Neuron (in vitro differentiated cells): ENCODE results near the gene HSH2D.

Experiments
- H2AFZ ChIP-seq: one replicate; pipeline ENCODE4 v1.6.1; 2013; ENCODE audit warnings: low read depth, mild to moderate bottlenecking, inconsistent platforms, low read length, moderate library complexity
- H3K27me3 ChIP-seq: one replicate; pipeline ENCODE4 v1.6.1; 2013; ENCODE audit warnings: low read length; ENCODE audit not compliant: insufficient read depth
- H3K36me3 ChIP-seq: one replicate; pipeline ENCODE4 v1.6.1; 2013; ENCODE audit warnings: low read length; ENCODE audit not compliant: insufficient read depth
- H3K4me1 ChIP-seq: one replicate; pipeline ENCODE4 v1.6.1; 2013; ENCODE audit warnings: low read length; ENCODE audit not compliant: insufficient read depth
- H3K4me3 ChIP-seq: 2 replicates; pipeline ENCODE4 v1.5.1; 2013; ENCODE audit warnings: mild to moderate bottlenecking, low read length, moderate library complexity
- H3K9me3 ChIP-seq: one replicate; pipeline ENCODE4 v1.6.1; 2013; ENCODE audit warnings: low read length

HSH2D gene

DNA sequence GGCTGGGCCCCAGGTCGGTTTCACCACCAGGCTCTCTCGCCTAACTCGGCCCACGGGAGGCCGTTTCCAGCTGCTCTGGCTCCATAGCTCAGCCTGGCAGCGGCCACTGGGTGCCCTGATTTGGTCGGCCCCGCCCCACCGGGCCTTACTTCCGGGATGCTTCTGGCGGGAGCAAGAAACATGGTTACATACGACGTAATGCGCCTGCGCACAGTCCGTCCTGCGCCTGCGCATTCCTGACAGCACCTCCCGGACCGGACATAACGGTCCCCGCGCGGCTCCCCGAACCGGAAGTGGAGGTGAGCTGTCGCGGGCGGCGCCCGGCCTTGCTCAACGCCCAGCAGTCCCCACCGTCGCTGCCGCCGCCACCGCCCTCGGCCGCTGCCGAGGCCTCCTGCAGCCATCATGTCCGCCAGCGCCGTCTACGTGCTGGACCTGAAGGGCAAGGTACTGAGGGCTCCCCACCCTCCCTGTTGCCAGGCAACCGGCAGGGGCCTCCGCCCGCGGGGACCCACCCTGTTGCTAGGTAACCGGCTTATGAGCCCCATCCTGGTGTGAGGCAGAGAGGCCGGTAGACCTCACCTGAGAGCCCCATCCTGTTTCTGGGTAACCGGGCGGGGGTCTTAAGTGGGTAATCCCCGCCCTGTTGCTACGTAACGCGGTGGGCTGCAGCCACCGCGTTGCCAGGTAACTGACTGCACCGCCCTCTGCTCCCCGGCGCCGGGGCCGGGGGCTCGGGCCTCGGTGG is 54.3 kb downstream of the HSH2D start, which contains the start of gene AP1M1:
Gene AP1M1, plus strand, starts transcription at position 290 of the 748 bp plus-strand sequence. Its CDS starts 116 bp downstream, at position 406.
- Histone ChIP-seq H2AFZ (peak within 1 kb of the TSS; percentile 47), H3K27me3 (no peaks in the 10 kb centered on the region), H3K4me3 (peak within 1 kb of the TSS; percentile 91), H3K4me1 (peaks cover 12% of the 10 kb centered on the region), H3K9me3 (no peaks in the 10 kb centered on the region), H3K36me3 (peaks cover 25% of the 10 kb centered on the region)

- no peaks in the 10 kb centered on the region for H3K9me3 ChIP-seq
Measured at GRCh38 chr19:16198370-16198651, 54.8 kb downstream of the HSH2D start.

DNA sequence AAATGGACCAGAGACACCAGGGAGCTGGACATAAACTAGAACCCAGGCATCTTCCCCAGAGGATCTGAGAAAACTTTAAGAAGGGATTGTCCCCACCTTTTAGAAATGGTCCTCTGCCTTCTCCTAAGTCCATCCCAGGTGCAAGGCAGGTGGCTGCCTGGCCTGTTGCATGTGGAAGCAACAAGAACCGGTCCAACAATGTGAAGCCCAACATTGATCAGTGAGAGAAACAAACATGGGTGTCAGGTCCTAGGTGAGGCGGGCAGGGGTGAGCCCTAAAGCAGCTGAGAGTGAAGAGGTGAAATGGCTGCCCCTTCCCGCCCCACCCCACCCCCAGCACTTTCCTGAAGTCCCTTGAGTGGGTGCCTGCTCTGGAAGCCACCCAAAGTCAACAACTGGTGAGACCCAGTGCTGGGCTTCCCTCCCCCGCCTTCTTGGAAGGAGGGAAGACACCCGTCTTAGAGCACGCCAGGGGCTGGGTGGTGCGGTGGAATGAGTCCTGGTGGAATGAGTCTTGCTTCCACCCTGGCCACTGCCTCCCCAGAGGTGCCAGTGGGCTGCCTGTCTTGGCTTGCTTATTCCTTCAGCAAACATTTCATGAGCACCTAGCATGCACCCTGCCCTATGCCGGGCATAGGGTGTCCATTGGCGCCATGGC is 55.9 kb downstream of the HSH2D start:
- no peak overlapping the region for H2AFZ ChIP-seq
- peaks cover 37% of the 10 kb centered on the region for H3K36me3 ChIP-seq
- no peaks in the 10 kb centered on the region for H3K27me3 ChIP-seq
- H3K4me1 ChIP-seq, result peaks cover 12% of the 10 kb centered on the region
- H3K4me3 ChIP-seq, result no peak overlapping the region
- no peaks in the 10 kb centered on the region for H3K9me3 ChIP-seq

More at GRCh38 chr19:16198370-16198651, 54.8 kb downstream of the HSH2D start:
- H3K36me3 ChIP-seq, result peaks cover 29% of the 10 kb centered on the region
- H3K27me3 ChIP-seq, result no peaks in the 10 kb centered on the region
- H3K4me1 ChIP-seq, result peaks cover 12% of the 10 kb centered on the region
- peak overlapping the region; percentile 47 for H2AFZ ChIP-seq
- peak overlapping the region; percentile 91 for H3K4me3 ChIP-seq

DNA sequence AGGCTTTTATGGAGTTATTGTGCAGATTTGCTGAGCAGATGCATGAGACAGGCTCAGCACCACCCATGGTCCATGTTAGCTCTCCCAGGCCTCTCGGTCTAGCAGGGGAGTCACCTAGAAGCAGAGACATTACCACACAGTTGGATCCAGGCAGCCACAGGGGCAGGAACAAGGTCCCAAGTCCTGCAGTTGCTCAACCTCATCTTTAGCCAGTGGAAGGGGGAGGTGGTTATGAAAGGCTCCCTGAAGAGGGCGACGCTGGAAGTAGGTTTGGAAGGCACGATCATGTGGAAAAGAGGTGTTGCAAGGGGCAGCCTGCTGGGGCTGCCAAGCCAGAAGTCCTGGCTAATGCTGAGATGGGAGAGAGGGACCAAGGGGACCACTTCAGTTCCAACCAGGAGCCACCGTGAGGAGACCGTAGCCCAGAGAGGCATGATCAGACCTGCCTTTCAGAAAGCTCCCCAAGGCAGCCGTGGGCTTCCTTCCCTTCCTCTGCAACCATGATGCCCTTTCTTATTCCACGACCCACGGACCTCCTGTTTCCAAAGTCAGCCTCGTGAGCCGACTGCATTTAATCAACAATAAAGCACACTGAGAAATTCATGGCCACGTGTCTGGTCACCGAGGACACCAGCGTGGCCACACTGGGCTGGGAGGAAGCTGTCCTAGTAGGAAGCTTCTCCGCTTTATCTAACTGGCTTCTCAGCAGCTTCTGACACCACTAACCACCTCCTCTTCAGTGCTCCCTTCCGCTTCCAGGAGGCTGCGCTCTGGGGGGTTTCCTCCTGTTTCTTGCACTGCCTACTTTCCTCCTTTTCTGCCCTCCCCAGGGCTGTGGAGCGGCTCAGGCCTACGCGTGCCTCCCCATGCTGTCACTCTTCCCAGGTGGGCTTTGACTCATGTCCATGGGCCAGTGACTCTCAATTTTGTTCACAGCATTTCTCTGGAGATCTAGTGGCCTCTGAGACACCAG is 56.8 kb downstream of the HSH2D start:
- no peaks in the 10 kb centered on the region for H3K27me3 ChIP-seq
- no peak overlapping the region for H3K4me3 ChIP-seq
- no peaks in the 10 kb centered on the region for H3K9me3 ChIP-seq
- H2AFZ ChIP-seq, result no peak overlapping the region
- H3K4me1 ChIP-seq, result peaks cover 12% of the 10 kb centered on the region
- peaks cover 43% of the 10 kb centered on the region for H3K36me3 ChIP-seq

- H3K4me1 ChIP-seq, result peaks cover 12% of the 10 kb centered on the region
- no peaks in the 10 kb centered on the region for H3K9me3 ChIP-seq
- H2AFZ ChIP-seq, result no peak overlapping the region
- peaks cover 50% of the 10 kb centered on the region for H3K36me3 ChIP-seq
- no peaks in the 10 kb centered on the region for H3K27me3 ChIP-seq
- H3K4me3 ChIP-seq, result no peak overlapping the region
Measured at GRCh38 chr19:16201011-16201391, 57.5 kb downstream of the HSH2D start.

GRCh38 chr19:16202320-16203255 is 59.1 kb downstream of the HSH2D start:
- Histone ChIP-seq H3K4me3 (no peak overlapping the region), H3K4me1 (no peaks in the 10 kb centered on the region), H3K36me3 (peaks cover 57% of the 10 kb centered on the region), H3K27me3 (no peaks in the 10 kb centered on the region), H3K9me3 (no peaks in the 10 kb centered on the region), H2AFZ (no peak overlapping the region)

GRCh38 chr19:16203256-16204004 is 59.9 kb downstream of the HSH2D start:
- H3K27me3 ChIP-seq, result no peaks in the 10 kb centered on the region
- H3K9me3 ChIP-seq, result no peaks in the 10 kb centered on the region
- no peak overlapping the region for H3K4me3 ChIP-seq
- H3K4me1 ChIP-seq, result no peaks in the 10 kb centered on the region
- no peak overlapping the region for H2AFZ ChIP-seq
- H3K36me3 ChIP-seq, result peaks cover 64% of the 10 kb centered on the region

DNA sequence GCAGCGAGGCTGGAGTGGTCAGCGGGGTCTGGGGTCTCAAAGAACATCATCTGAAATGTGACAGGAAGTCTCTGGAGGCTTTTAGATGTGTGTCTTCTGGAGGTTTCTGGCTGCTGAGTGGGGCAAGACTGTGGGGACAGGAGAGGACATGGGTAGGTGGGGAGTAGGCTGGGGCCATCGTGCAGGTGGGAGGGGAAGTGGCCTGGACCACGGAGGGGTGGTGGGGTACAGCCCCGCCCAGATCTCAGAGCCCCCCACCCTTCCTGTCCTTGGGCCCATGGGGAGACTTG is 60.5 kb downstream of the HSH2D start:
- Histone ChIP-seq H3K4me3 (no peak overlapping the region), H3K27me3 (no peaks in the 10 kb centered on the region), H3K9me3 (no peaks in the 10 kb centered on the region), H3K4me1 (no peaks in the 10 kb centered on the region), H3K36me3 (peaks cover 70% of the 10 kb centered on the region), H2AFZ (no peak overlapping the region)

GRCh38 chr19:16205205-16206045 is 61.9 kb downstream of the HSH2D start:
- Histone ChIP-seq H2AFZ (no peak overlapping the region), H3K4me3 (no peak overlapping the region), H3K9me3 (peaks cover 3% of the 10 kb centered on the region), H3K4me1 (no peaks in the 10 kb centered on the region), H3K36me3 (peaks cover 77% of the 10 kb centered on the region), H3K27me3 (no peaks in the 10 kb centered on the region)

- no peaks in the 10 kb centered on the region for H3K4me1 ChIP-seq
- no peaks in the 10 kb centered on the region for H3K27me3 ChIP-seq
- H3K9me3 ChIP-seq, result peaks cover 7% of the 10 kb centered on the region
- H2AFZ ChIP-seq, result no peak overlapping the region
- no peak overlapping the region for H3K4me3 ChIP-seq
- peaks cover 73% of the 10 kb centered on the region for H3K36me3 ChIP-seq
Measured at GRCh38 chr19:16206046-16206605, 62.6 kb downstream of the HSH2D start.

DNA sequence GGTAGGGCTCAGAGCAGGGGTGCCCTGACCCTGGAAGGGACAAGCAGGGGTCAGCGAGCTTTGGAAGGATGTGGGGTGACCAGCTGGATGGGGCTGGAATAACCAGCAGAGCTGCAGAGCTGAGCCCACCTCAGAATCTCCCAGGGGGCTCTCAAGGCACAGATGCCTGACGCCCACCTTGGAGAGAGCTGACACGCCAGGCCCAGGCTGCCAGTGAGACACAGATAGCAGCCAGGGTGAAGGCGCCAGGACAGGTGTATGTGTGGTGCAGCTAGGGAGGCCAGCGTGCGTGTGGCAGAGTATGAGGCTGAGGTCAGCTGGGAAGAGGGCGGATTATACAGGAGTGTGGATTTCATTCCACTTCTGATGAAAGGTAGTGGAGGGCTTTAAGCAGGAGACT is 63.2 kb downstream of the HSH2D start:
- H3K36me3 ChIP-seq, result peaks cover 74% of the 10 kb centered on the region
- no peak overlapping the region for H3K4me3 ChIP-seq
- H3K4me1 ChIP-seq, result no peaks in the 10 kb centered on the region
- no peaks in the 10 kb centered on the region for H3K27me3 ChIP-seq
- H2AFZ ChIP-seq, result no peak overlapping the region
- peaks cover 11% of the 10 kb centered on the region for H3K9me3 ChIP-seq
